GM18861 (cell line): Measurements from ENCODE around the gene GRM5.
"Not testable (repeated sequence)": the region's sequence is repeated elsewhere in the genome, so short reads cannot be mapped to it uniquely, and the experiment has no call there.

Experiments
- ATAC-seq: cut with Tn5 transposase; IDR thresholded peaks from one replicate; pipeline ENCODE4 v1.9.1; 2021; ENCODE audit not compliant: unreplicated experiment

Gene GRM5

GRCh38 chr11:88508759-88509581 lies 556.8 kb downstream of the GRM5 start:
- ATAC-seq: no peak

- no peak for ATAC-seq
Measured at GRCh38 chr11:88508418-88508758, 557.4 kb downstream of the GRM5 start.

GRCh38 chr11:88507771-88508417 lies 557.9 kb downstream of the GRM5 start:
- no peak for ATAC-seq

- no peak for ATAC-seq
Measured at GRCh38 chr11:88501541-88501940, 564.2 kb downstream of the GRM5 start.

GRCh38 chr11:88495836-88496235 lies 569.9 kb downstream of the GRM5 start:
- ATAC-seq: no peak

- ATAC-seq: no peak
Measured at GRCh38 chr11:88494848-88495247, 570.9 kb downstream of the GRM5 start.

- no peak for ATAC-seq
Measured at GRCh38 chr11:88491674-88492073, 574.1 kb downstream of the GRM5 start.

GRCh38 chr11:88489030-88489429 lies 576.8 kb downstream of the GRM5 start:
- no peak for ATAC-seq

- ATAC-seq: no peak
Measured at GRCh38 chr11:88487646-88488045, 578.1 kb downstream of the GRM5 start.

GRCh38 chr11:88484873-88485621 lies 580.7 kb downstream of the GRM5 start:
- ATAC-seq: peak; percentile 85

GRCh38 chr11:88482871-88483301 lies 582.9 kb downstream of the GRM5 start:
- ATAC-seq: no peak

GRCh38 chr11:88480223-88480622 lies 585.6 kb downstream of the GRM5 start:
- ATAC-seq: no peak

GRCh38 chr11:88478136-88478815 lies 587.5 kb downstream of the GRM5 start:
- ATAC-seq: no peak

GRCh38 chr11:88475991-88476418 lies 589.8 kb downstream of the GRM5 start:
- no peak for ATAC-seq

GRCh38 chr11:88474655-88475054 lies 591.1 kb downstream of the GRM5 start:
- no peak for ATAC-seq

- ATAC-seq: no peak
Measured at GRCh38 chr11:88469561-88470225, 596.1 kb downstream of the GRM5 start.

- ATAC-seq: no peak
Measured at GRCh38 chr11:88464528-88464927, 601.3 kb downstream of the GRM5 start.

- not testable (repeated sequence) for ATAC-seq
Measured at GRCh38 chr11:88463301-88463700, 602.5 kb downstream of the GRM5 start.

- not testable (repeated sequence) for ATAC-seq
Measured at GRCh38 chr11:88458047-88458446, 607.7 kb downstream of the GRM5 start.

- ATAC-seq: no peak
Measured at GRCh38 chr11:88455974-88456373, 609.8 kb downstream of the GRM5 start.

- ATAC-seq: no peak
Measured at GRCh38 chr11:88454881-88455280, 610.9 kb downstream of the GRM5 start.
